ENCODE results near the gene RIN1.

RIN1 gene

DNA sequence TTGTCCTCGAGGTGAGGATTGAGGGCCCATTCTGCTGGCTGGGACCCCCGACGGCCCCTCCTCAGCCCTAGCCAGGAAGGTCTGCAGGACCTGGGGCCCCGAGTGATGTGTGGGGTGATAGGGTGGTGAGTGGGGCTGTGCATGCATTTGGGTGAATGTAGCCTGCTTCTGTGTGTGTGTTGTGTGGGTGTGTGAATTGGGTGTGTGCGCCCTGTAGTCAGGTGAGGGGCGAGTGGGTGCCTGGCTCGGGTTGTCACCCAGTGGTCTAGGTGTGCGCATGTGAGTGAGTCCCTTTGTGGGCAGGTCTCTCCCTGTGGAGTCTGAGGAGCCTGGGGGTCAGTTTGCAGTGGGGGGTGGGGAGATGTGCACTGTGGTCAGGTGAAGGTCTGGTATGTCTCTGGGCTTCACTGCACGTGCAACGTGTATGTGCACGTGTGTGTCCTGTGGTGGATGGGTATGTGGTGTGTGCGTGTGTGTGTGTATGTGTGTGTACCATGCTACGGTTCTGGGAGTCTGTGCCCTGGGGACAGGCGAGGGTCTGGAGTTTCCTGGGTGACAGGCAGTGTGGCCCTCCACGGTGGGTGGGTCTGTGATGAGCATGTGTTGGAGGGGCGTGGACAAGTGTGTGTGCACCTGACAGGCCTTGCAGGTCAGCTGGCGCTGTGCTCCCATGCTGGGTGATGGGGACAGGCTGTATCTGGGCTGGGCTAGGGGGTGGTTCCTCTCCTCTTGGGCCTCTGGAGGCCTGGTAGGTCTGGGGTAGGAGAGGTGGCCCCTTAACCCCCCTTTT lies 43.5 kb downstream of the RIN1 start:
- no peak for DNase-seq

DNA sequence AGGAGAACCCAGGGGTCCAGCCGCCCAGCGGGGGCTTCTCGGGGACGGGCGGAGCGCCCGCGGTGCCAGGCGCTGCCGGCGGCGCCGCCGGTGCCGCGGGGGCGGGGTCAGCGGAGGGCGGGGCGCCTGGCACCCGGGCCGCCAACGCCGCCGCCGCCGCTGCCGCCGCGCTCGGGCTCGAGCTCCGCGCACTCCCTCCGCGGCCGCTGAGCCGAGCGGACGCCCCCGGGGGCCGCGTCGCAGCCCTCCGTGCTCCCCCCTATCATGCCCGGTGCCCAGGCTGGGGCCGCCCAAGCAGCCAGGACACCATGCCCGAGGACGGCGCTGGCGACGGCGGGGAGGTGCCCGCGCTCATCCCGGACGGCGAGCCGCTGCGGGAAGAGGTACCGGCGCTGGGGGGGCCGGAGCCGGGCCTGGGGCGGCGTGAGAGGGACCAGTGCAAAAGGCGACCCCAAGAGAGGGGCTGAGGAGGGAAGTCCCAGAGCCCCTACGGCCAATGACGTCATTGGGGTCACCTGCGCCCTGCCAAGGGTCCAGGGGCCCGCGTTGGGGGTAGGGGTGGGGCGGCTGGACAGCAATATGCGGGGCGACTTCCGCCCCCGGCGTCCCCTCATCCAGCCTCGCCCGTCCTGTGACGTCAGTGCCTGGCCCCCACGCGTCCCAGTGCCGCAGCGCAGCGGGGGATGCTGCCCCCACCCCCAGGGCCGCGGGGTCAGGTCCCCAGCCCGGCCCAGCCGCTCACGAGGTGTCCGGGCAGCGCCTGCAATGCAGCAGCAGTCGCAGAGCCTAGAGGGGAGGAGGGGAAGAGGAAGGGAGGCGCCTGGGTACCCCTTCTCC lies 44.3 kb downstream of the RIN1 start, which contains the start of gene TMEM151A:
Gene TMEM151A, plus strand, starts transcription at position 189 of the 837 bp plus-strand sequence. Its CDS starts 120 bp downstream, at position 309.
- no peak for DNase-seq

DNA sequence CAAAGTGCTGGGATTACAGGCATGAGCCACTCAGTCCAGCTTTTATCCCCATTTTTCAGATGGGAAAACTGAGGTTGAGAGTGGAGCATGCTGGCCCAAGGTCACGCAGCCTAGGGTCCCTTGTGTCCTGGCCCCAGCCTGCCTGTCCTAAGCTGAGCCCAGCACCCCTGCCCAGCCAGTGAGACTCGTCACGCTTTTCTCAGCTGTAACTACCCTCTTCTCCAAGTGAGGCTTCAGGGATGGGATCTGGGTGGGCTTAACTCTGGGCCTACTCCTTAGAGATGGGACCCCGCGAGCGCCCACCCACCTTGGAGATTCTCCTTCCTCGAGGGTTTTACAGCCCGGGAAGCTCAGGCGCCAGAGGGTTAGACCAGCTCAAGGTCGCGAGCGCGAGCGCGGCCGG lies 44.9 kb downstream of the RIN1 start:
- DNase-seq: no peak

DNA sequence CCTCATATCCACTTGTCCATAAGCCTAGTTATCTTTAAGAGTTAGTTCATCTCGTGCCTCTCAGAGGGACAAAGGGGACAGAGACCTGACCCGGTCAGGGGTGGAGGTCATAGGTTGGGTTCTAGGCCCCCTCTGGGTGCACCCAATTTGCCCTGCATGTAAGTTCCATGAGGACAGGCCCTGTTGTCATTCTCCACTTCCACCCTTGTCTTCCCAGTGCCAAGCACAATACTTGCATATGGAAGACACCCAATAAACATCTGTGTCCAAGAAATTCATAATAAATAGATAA lies 46.0 kb downstream of the RIN1 start:
- DNase-seq: no peak

DNA sequence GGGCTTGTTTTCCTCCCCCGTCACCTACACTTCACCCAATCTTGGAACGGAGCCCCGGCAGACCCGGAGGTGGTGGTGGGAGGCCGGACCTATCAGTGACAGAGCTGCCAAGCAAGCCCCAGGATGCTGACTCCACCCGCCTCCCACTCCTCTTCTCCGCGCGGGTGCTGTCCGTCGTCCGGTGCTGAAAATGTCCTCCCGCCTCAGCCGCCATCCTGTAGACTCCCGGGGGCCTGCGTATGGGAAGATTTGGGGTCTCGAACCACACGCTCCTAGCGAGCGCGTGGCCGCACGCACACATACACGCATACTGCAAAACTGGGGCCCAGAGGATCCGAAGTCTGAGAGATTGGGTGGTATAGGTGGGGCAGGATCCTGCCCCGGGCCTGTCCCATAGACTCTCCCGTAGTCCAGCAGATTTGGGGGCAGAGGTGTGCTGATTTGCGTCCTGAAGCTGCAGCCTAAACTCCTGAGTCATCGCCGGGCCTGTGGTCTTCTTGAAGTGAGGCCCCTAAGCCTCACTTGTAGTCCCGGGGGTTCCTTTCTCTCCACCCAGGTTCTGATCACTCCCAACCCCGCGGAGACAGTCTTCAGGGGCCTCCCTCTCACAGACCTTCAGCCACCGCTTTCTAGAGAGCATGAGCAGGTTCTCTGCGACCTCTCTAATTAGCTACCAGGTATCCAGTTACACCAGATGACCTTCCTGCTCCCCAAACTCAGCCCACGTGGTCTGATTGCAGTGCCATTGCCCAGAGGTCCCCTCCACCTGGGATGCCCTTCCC lies 46.5 kb downstream of the RIN1 start:
- peak; percentile 88 for DNase-seq

DNA sequence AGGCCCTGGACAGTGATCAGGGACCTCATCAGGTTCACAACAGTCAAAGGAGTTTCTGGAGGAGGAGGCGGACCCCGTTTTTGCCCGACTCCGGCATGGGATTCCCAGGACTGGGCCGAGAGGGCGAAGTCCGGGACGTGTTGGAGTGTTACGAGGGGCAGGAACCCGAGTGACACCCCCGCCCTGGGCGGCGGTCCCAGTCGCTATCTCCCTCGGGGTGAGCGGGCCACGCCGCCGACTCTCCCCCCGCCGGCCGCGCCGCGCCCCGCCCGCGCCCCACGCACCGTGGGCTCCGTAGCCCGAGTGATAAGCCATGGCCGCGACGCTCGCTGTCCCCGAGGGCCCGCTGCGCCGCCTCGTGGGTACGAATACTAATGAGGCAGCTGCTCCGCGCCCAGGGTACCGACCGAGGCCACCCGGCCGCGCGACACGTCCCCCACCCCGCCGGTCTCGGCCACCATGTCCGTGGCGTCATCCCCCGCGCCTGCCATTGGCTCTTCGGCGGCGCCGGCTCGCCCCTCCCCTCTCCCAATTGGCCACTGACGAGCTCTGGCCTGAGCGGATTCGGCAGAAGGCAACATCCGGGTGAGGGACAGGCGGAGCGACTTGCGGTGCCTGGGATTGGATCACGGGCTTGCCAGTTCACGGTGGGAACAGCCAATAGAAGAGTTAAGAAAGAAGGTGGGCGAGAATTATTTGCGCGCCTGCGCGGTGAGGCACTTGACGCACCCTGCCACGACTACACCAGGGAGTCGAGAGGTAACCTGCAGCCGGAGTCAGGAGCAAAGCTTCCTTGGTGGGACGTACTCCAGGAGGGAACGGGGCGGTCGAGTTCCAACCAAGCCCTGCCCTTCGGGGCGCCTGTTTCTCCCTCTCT lies 47.3 kb downstream of the RIN1 start, which contains the start of gene YIF1A:
Gene YIF1A, minus strand, starts transcription at position 473 of the 877 bp plus-strand sequence. Its CDS starts 158 bp downstream, at position 315.
- DNase-seq: peak; percentile 99

DNA sequence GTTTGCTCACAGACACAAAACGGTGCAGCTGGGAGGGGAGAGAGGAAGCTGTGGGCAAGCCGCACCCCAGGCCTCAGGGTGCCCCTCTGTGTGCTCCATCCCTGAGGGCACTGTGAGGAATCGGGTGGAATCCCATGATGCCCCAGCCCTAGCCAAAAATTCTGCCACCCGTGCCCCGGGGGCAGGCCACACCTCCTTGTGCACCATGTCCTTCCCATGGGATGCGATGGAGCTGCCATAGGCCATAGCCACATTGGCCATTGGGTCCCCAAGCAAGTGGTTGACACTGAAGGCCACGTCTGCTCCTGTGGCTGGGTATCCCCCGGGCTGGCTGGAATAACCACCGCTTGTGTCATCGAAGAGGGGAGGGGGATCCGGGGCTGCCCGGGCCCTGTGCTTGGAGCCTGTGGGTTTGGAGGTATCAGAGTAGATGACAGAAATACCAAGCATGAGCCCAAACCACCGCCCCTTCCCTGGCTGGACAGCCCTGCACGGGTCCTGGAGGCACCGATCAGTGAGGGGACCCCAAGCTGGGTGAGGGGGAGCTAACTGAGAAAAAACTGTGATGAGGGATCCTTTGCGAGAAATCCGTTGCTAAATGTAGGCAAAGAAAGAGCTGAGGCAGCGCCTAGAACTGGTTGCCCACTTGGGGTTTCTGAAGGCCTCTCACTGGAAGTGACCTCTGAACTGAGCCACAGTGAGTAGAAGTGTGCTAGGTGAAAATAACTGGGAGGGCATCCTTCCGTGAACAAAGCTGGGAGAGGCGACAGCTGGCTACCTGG lies 48.2 kb downstream of the RIN1 start:
- DNase-seq: no peak

DNA sequence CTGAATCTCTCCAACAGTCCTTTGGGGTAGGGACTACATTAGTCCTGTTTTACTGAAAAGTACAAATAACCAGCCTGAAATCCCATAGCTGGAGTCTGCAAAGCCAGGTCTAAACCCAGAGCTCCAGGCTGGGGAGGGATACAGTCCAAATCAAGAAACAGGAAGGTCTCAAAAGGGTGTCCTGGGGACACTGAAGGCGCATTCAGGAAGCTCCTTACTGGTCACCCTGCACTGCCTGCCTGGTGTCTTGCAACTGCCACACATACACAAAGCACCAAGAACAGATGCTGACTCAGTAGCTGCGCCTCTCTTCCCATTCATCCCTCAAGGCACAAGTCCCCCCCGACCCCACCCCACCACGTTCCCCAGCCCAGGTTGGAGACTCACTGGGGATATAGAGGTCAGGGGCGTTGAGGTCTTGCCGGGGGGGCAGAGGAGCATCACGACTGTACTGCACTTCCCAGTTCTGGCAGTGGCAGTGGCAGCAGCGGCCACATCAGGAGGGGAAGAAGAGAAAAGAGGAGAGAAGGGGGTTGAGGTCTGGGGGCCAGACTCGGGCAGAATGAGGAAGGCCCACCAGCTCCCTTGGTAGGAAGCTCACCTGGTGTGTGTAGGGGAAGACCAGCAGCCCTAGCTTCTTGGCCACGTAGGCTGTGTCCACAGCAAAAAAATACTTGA lies 48.9 kb downstream of the RIN1 start:
- DNase-seq: no peak

DNA sequence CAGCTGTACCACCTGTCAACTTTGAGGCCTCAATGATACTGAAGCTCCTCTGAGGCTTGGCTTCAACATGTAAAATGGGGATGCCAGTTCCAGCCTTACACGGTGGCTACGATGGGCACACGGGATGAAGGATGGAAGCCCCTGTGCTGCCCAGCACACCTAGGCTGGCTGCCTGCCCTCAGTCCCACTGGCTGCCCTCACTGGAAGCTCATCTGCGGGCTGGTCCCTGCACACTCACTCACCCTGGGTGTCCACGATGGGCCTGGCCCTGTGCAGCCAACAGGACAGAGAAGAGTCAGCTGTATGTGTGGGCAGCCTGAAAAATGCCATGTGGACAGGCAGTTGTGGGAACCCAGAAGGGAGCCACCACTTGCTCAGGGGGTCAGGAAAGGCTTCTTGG lies 49.5 kb downstream of the RIN1 start:
- DNase-seq: no peak

DNA sequence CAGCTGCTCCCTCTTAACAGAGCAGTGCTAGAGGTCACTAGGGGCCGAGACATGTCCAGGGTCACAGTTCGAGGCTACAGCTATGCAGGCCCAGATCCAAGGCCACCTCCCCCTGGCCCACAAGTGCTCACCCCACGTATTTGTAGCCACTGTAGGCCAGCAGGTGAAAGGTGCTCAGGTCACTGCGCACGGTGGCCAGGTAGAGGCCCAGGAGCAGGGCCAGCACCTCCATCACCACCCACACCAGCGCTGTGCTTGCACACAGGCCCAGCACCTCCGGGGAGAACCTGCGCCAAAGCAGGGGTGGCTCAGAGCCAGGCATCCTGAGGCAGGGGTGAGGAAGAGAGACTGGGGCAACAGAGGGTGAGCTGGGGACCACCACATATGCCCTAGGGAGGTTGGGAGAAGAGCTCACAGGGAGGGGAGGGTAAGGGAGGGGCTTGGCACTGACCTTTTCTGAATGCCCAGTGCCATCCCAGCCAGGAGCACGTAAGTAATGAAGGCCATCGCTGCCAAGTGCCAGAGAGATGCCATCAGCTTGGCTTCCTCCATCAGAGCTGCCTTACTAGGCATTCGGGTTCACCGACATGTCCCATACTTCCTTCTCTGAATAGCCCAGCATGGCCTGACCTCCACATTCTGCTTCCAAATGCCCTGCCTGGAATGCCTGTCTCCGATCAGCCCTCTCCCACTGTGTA lies 50.8 kb downstream of the RIN1 start:
- no peak for DNase-seq

DNA sequence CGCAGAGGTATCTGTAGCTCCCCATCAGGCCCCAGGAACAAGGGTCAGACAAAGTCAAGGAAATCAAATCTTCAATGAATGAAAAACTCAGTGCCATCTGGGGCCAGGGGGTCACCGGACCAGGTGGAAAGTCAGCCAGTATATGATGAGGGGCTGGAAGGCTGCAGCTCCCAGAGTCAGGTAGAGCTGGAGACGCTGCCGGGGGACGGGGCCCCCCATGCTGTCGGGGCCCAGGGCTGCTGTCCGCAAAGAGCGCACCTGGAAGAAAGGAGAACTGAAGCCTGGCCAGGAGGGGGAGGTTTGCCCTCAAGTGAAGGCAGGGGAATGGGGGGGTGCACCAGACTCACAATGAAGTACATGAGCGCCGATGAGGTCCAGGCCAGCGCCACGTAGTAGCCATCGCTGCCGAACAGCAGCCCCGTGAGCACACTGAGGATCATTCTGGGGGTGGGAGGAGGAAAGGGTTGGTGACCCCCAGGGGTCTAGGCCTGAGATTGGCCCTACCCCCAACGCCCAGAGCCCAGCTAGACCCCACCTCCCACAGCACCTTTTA lies 51.6 kb downstream of the RIN1 start:
- no peak for DNase-seq

DNA sequence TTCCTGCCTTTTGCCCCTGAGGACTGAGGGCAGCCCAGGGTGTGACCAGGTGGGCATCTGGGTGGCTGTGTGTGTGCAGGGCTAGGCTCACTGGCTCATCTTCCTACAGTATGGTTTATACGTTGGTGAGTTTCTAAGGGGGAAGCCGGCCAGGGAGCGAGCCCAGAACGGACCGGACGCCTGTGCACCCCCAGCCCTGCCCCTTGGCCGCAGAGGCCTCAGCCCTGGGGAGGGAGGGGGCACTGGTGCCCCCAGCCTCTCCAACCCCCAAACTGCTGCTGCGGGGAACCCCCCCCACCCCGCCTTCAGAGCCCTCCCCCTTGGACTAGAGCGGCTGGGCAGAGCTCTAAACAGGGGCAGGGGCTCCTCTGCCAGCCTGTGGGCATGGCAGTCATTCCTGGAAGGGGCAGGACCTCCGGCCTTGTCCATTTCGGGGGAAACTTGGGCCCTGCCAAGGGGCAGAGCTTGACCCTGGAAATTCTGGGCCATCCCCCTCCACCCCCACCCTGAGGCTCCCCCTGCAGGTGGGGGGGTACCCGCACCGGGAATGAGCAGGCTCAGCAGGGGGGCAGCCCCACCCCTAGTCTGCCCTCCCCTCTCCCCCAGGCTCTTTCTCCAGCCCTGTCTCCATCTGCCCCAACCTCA lies 52.7 kb downstream of the RIN1 start:
- DNase-seq: no peak

DNA sequence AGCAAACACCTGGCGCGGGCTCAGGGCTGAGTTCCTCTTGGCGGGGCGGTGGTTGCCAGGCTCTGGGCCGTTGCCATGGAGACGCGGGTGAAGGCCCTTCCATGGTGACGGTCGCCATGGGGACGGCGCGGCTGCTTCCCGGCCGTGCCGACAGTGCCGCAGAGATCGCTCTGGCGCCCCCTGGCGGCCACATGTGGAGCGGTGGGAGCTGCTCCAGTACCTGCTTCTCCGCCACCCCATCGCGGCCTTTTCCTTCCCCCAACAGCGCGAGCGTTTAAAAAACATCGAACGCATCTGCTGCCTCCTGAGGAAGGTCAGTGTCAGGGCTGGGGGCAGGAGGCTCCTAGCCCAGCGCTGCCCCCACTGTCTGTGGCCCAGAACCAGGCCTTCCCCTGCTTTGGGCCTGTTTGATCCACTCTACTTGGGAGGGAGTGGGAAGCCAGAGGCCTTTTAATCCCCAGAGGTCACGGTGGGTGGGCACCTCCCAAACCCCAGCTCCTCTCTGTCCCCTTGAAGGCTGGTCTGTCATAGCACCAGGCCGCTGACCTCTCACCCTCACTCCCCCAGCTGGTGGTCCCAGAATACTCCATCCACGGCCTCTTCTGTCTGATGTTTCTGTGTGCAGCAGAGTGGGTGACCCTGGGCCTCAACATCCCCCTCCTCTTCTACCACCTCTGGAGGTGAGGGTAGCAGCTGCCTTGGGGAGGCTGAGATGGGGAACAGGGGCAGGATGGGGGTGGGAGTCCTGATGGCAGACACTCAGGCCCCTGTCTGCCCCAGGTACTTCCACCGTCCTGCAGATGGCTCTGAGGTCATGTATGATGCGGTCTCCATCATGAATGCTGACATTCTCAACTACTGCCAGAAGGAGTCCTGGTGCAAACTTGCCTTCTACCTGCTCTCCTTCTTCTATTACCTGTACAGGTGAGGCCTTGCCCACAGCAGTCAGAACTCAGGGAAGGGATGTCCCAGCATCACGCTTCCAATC lies 53.5 kb downstream of the RIN1 start:
- DNase-seq: peak; percentile 98

Data from stimulated activated CD4-positive, alpha-beta T cell treated with anti-CD3 and anti-CD28 coated beads, Interleukin-4, amount 100 ng/mL, for 24 hours (primary cell).